Heart left ventricle (tissue), 13 donors: ENCODE data around the gene ANKMY2.

Experiments used
- POLR2A ChIP-seq, 2 donors: fragments of 450-650 bp; IDR thresholded peaks; one replicate each; pipeline ENCODE4 v1.6.1; 2017; ENCODE audit warnings: antibody characterized with exemption in 2 of 2, mild to moderate bottlenecking in 2 of 2, moderate library complexity in 2 of 2
- TF ChIP-seq, protein P1 (sequence below), 12 donors: fragments of 200-600 bp; sonication (generic) in 4 of 12; IDR thresholded peaks; one replicate each; pipeline versions ENCODE4 v1.5.0 to v1.8.0; 2018 to 2022; ENCODE audit warnings: antibody characterized with exemption in 12 of 12, mild to moderate bottlenecking in 5 of 12
- donor health status: ischemic (EF 13 %, LVEDD 7.1; RV severe dilation, severe dysfunction).
- donor health status: DM: no; HTN: yes; CAD: no.
- donor health status: DM: no; HTN: no; CAD: no.
- donor health status: ischemic (EF 25% LVEDD 6.9; RV normal size, moderate dysfunction).
- donor health status: ischemic (EF 25% LVEDD 5.7; RV mildly dilated, moderate dysfunction).
- donor health status: ischemic (EF 35%, LVEDD 5.7; RV mildly dilated, moderate dysfunction).
- donor health status: nonischemic (EF 11% LVEDD 7.7; RV severe dilation, severe dysfunction).
- donor health status: DM: yes; HTN: yes; CAD: no.
- donor health status: PGD.
- donor health status: ischemic (EF 29% LVEDD 5.4; RV normal size, mild dysfunction).
- donor health status: nonischemic (EF 23%, LVEDD 6.1; RV moderate dilation, normal function).

DNA sequence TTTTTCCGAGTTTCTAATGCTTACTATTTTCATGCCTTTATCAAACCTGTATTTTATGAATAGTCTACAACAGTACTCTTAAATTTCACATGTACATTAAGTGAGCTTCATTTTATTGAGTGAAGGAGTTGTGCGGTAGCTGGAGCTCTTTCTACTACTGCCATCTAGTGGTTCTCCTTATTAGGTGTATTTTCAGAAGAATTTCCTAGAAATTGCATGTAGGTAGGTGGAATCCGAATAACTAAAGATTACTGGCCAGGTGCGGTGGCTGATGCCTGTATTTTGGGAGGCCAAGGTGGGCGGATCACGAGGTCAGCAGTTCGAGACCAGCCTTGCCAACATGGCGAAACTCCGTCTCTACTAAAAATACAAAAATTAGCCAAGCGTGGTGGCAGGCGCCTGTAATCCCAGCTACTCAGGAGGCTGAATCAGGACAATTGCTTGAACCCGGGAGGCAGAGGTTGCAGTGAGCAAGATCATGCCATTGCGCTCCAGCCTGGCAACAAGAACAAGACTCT lies 80.6 kb downstream of the ANKMY2 start:
- TF ChIP-seq, protein P1, sequence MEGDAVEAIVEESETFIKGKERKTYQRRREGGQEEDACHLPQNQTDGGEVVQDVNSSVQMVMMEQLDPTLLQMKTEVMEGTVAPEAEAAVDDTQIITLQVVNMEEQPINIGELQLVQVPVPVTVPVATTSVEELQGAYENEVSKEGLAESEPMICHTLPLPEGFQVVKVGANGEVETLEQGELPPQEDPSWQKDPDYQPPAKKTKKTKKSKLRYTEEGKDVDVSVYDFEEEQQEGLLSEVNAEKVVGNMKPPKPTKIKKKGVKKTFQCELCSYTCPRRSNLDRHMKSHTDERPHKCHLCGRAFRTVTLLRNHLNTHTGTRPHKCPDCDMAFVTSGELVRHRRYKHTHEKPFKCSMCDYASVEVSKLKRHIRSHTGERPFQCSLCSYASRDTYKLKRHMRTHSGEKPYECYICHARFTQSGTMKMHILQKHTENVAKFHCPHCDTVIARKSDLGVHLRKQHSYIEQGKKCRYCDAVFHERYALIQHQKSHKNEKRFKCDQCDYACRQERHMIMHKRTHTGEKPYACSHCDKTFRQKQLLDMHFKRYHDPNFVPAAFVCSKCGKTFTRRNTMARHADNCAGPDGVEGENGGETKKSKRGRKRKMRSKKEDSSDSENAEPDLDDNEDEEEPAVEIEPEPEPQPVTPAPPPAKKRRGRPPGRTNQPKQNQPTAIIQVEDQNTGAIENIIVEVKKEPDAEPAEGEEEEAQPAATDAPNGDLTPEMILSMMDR (IDR thresholded peaks at IDR 0.05): peak; percentile 63 to 90 (median 78)
- no peak for TF ChIP-seq POLR2A (IDR thresholded peaks at IDR 0.05)
